ENCODE measurements around the gene THOC7. TPM values are rescaled to one million over a fixed set of nuclear protein-coding genes. Genes with fewer than 3 reads are reported as not detected.
A peak's percentile ranks its signal among the peaks of the same experiment; 100 is the strongest.

The THOC7 gene
- total RNA-seq, 2 experiments from 2014 or later = 85.2 to 88.9 TPM

GRCh38 chr3:63861306-63861705 is 2.3 kb downstream of the THOC7 start:
- no peak for DNase-seq
- Mint-ChIP-seq H3K4me3 (no peak overlapping the region), H3K27me3 (no peaks in the 10 kb centered on the region), H3K4me1 (ENCODE audit: low read depth) (peaks cover 37% of the 10 kb centered on the region), H3K36me3 (peaks cover 18% of the 10 kb centered on the region), H3K27ac (no peak overlapping the region), H3K9me3 (no peaks in the 10 kb centered on the region)
- intact Hi-C loops (cut with micrococcal nuclease) = loop anchor here (5.0 kb wide), 2 partner anchors 106 to 161 kb away; partner anchors contain the start of gene PSMD6
- CTCF ChIA-PET = no interaction called here
- POLR2A ChIA-PET = no interaction called here

- Mint-ChIP-seq H3K4me3 (no peak overlapping the region), H3K9me3 (no peaks in the 10 kb centered on the region), H3K4me1 (ENCODE audit: low read depth) (peaks cover 37% of the 10 kb centered on the region), H3K27ac (no peak overlapping the region), H3K27me3 (no peaks in the 10 kb centered on the region), H3K36me3 (peaks cover 16% of the 10 kb centered on the region)
- CTCF ChIA-PET = interaction anchor here (1.0 kb wide), 1 partner anchor 49 kb away, joined by 3 read pairs; no protein-coding TSS in a partner anchor
- POLR2A ChIA-PET = no interaction called here
- no peak for DNase-seq
- intact Hi-C loops (cut with micrococcal nuclease) = loop anchor here (5.0 kb wide), 2 partner anchors 107 to 162 kb away; partner anchors contain the start of gene PSMD6
Observed at GRCh38 chr3:63860776-63861175, 2.8 kb downstream of the THOC7 start.

GRCh38 chr3:63857311-63857710 is 6.3 kb downstream of the THOC7 start:
- no peak for DNase-seq
- Mint-ChIP-seq H3K36me3 (peaks cover 1% of the 10 kb centered on the region), H3K27ac (no peak overlapping the region), H3K9me3 (no peaks in the 10 kb centered on the region), H3K4me1 (ENCODE audit: low read depth) (peaks cover 29% of the 10 kb centered on the region), H3K27me3 (no peaks in the 10 kb centered on the region), H3K4me3 (no peak overlapping the region)
- CTCF ChIA-PET = no interaction called here
- intact Hi-C loops (cut with micrococcal nuclease) = no loop called here
- POLR2A ChIA-PET = no interaction called here

- DNase-seq = no peak
- Mint-ChIP-seq H3K9me3 (no peaks in the 10 kb centered on the region), H3K27me3 (no peaks in the 10 kb centered on the region), H3K4me3 (no peak overlapping the region), H3K4me1 (ENCODE audit: low read depth) (peaks cover 16% of the 10 kb centered on the region), H3K27ac (peak overlapping the region; percentile 50), H3K36me3 (peaks cover 1% of the 10 kb centered on the region)
- POLR2A ChIA-PET = no interaction called here
- intact Hi-C loops (cut with micrococcal nuclease) = no loop called here
- CTCF ChIA-PET = no interaction called here
Observed at GRCh38 chr3:63855333-63855940, 8.2 kb downstream of the THOC7 start.

- H3K27me3 Mint-ChIP-seq = no peaks in the 10 kb centered on the region
- intact Hi-C loops (cut with micrococcal nuclease) = no loop called here
- no peaks in the 10 kb centered on the region for H3K9me3 Mint-ChIP-seq
- POLR2A ChIA-PET = no interaction called here
- H3K4me1 Mint-ChIP-seq (ENCODE audit: low read depth) = peaks cover 16% of the 10 kb centered on the region
- H3K27ac Mint-ChIP-seq = no peak overlapping the region
- CTCF ChIA-PET = no interaction called here
- DNase-seq = no peak
- no peak overlapping the region for H3K4me3 Mint-ChIP-seq
- peaks cover 1% of the 10 kb centered on the region for H3K36me3 Mint-ChIP-seq
Observed at GRCh38 chr3:63853106-63853505, 10.5 kb downstream of the THOC7 start.

- no peak overlapping the region for H3K27ac Mint-ChIP-seq
- intact Hi-C loops (cut with micrococcal nuclease) = no loop called here
- no peak for DNase-seq
- H3K9me3 Mint-ChIP-seq = no peaks in the 10 kb centered on the region
- H3K4me1 Mint-ChIP-seq (ENCODE audit: low read depth) = peaks cover 11% of the 10 kb centered on the region
- ChIA-PET CTCF (no interaction called here), POLR2A (no interaction called here)
- H3K36me3 Mint-ChIP-seq = no peaks in the 10 kb centered on the region
- H3K4me3 Mint-ChIP-seq = no peak overlapping the region
- no peaks in the 10 kb centered on the region for H3K27me3 Mint-ChIP-seq
Observed at GRCh38 chr3:63851287-63851686, 12.3 kb downstream of the THOC7 start.

DNA sequence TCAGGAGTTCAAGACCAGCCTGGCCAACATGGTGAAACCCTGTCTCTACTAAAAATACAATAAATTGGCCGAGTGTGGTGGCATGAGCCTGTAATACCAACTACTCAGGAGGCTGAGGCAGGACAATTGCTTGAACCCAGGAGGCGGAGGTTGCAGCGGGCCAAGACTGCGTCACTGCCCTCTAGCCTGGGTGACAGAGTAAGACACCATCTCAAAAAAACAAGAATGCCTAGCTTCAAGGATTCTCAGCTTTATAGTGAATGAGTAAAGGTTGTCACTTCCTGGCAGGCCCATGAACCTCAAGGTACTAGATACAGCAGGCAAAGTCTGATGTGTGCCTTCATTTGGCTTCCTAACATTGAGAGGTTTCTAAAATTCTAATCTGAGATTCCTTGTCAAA is 14.4 kb downstream of the THOC7 start:
- no peak for DNase-seq
- Mint-ChIP-seq H3K9me3 (no peaks in the 10 kb centered on the region), H3K36me3 (no peaks in the 10 kb centered on the region), H3K27ac (no peak overlapping the region), H3K4me3 (no peak overlapping the region), H3K27me3 (no peaks in the 10 kb centered on the region), H3K4me1 (ENCODE audit: low read depth) (no peaks in the 10 kb centered on the region)
- ChIA-PET POLR2A (no interaction called here), CTCF (no interaction called here)
- intact Hi-C loops (cut with micrococcal nuclease) = no loop called here

GRCh38 chr3:63847718-63848450 is 15.7 kb downstream of the THOC7 start:
- Mint-ChIP-seq H3K27me3 (no peaks in the 10 kb centered on the region), H3K4me1 (ENCODE audit: low read depth) (no peaks in the 10 kb centered on the region), H3K36me3 (peaks cover 4% of the 10 kb centered on the region), H3K9me3 (no peaks in the 10 kb centered on the region), H3K27ac (no peak overlapping the region), H3K4me3 (no peak overlapping the region)
- POLR2A ChIA-PET = no interaction called here
- intact Hi-C loops (cut with micrococcal nuclease) = no loop called here
- CTCF ChIA-PET = no interaction called here
- DNase-seq = no peak

DNA sequence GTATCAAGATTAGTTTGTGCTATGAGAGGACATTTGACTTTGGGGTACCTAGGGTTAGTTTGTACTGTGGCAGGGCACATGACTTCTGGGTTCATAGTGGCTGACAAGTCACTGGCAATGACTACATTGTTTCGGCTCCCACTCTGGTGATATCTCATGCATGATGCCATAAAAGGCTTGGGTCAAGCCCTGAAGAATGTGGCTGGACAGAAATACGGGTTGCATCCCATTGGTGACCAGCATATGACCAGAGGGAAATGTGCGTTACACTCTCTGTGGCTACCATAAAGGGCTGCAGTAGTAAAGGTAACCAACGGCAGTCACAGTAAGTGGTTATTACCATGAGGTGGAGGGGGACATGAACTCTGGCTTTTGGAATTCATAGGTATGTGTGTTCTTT is 18.4 kb downstream of the THOC7 start:
- ChIA-PET CTCF (no interaction called here), POLR2A (no interaction called here)
- DNase-seq = no peak
- Mint-ChIP-seq H3K4me1 (ENCODE audit: low read depth) (no peaks in the 10 kb centered on the region), H3K36me3 (peaks cover 6% of the 10 kb centered on the region), H3K27ac (no peak overlapping the region), H3K27me3 (no peaks in the 10 kb centered on the region), H3K4me3 (no peak overlapping the region), H3K9me3 (no peaks in the 10 kb centered on the region)
- intact Hi-C loops (cut with micrococcal nuclease) = no loop called here

DNA sequence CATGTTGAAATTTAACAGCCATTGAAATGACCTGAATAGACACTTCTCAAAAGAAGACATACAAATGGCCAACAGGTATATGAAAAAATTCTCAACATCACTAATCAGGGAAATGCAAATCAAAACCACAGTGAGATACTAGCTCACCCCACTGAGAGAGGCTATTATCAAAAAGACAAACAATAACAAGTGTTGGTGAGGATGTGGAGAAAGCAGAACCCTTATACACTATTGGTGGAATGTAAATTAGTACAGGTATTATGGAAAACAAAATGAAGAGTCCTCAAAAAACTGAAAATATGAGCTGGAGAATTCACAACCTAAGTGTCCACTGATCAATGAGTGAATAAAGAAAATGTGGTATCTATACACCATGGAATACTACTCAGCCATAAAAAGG is 21.5 kb downstream of the THOC7 start:
- Mint-ChIP-seq H3K9me3 (no peaks in the 10 kb centered on the region), H3K36me3 (peaks cover 6% of the 10 kb centered on the region), H3K27ac (no peak overlapping the region), H3K4me1 (ENCODE audit: low read depth) (no peaks in the 10 kb centered on the region), H3K4me3 (no peak overlapping the region), H3K27me3 (no peaks in the 10 kb centered on the region)
- no peak for DNase-seq
- intact Hi-C loops (cut with micrococcal nuclease) = no loop called here
- POLR2A ChIA-PET = no interaction called here
- CTCF ChIA-PET = no interaction called here

DNA sequence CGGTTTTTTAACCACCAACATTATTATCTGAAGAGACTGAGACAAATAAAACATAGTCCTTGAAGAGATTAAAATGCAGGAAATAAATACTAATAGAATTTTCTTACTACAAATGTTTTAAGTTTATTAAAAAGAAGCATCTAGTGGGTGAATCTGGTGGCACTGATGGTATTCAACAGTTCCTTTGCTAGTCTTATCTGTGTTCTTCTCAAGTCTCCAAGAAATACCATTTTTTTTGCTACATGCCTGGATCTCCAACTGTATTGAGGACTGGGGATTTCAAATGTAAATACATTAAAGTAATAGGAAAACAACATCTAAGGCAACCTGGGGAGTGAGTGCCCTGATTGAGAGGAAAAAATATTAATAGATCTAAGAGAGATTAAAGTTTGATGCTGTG is 21.9 kb downstream of the THOC7 start:
- intact Hi-C loops (cut with micrococcal nuclease) = no loop called here
- no peak for DNase-seq
- no peak overlapping the region for H3K27ac Mint-ChIP-seq
- no peaks in the 10 kb centered on the region for H3K9me3 Mint-ChIP-seq
- ChIA-PET CTCF (no interaction called here), POLR2A (no interaction called here)
- H3K4me1 Mint-ChIP-seq (ENCODE audit: low read depth) = no peaks in the 10 kb centered on the region
- peaks cover 6% of the 10 kb centered on the region for H3K36me3 Mint-ChIP-seq
- no peaks in the 10 kb centered on the region for H3K27me3 Mint-ChIP-seq
- no peak overlapping the region for H3K4me3 Mint-ChIP-seq

DNA sequence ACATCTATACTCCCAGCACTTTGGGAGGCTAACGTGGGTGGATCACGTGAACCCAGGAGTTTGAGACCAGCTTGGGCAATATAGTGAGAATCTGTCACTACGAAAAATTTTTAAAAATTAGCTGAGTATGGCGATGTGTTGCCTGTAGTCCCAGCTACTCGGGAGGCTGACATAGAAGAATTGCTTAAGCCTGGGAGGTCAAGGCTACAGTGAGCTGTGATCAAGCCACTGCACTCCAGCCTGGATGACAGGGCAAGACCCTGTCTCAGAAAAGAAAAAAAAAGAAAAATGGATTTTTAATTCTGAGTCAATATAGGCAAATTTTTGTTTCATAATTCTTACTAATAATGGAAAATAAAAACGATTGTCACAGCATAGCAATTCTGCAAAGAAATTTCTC is 31.2 kb downstream of the THOC7 start:
- POLR2A ChIA-PET = no interaction called here

DNA sequence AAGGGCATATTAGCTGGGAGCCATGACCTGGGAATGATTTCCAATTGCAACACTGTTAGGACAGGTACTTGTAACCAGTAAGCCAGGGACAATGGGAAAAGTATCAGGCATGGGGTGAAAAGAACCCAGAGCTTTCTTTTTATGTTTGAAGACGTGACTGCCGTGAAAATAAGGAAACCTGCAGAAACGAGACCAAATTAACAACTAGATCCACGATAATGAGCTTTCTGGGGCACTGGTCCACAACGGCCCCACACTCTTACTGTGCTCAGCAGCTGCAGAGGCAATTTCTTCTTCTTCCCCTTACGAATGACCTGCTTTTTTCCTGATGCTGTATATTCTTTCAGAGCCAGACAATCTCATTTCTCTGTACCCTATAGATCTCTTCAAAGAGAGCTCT is 33.1 kb downstream of the THOC7 start:
- no peaks in the 10 kb centered on the region for H3K4me1 Mint-ChIP-seq (ENCODE audit: low read depth)
- H3K4me3 Mint-ChIP-seq = no peak overlapping the region
- H3K9me3 Mint-ChIP-seq = no peaks in the 10 kb centered on the region
- intact Hi-C loops (cut with micrococcal nuclease) = no loop called here
- H3K27ac Mint-ChIP-seq = no peak overlapping the region
- DNase-seq = no peak
- no peaks in the 10 kb centered on the region for H3K27me3 Mint-ChIP-seq
- ChIA-PET POLR2A (no interaction called here), CTCF (interaction anchor here (3.1 kb wide), 1 partner anchor 12 kb away, joined by 10 read pairs; the partner anchor contains the start of gene C3orf49)
- H3K36me3 Mint-ChIP-seq = peaks cover 25% of the 10 kb centered on the region

More for the DNA sequence above, 31.2 kb downstream of the THOC7 start:
- intact Hi-C loops (cut with micrococcal nuclease) = no loop called here
- Mint-ChIP-seq H3K36me3 (peaks cover 26% of the 10 kb centered on the region), H3K27ac (no peak overlapping the region), H3K9me3 (no peaks in the 10 kb centered on the region), H3K4me1 (ENCODE audit: low read depth) (no peaks in the 10 kb centered on the region), H3K4me3 (no peak overlapping the region), H3K27me3 (no peaks in the 10 kb centered on the region)
- no peak for DNase-seq
- CTCF ChIA-PET = interaction anchor here (0.7 kb wide), 1 partner anchor 54 kb away, joined by 3 read pairs; no protein-coding TSS in a partner anchor

Data from activated CD4-positive, alpha-beta memory T cell treated with anti-CD3 and anti-CD28 coated beads for 36 hours (primary cell).